Measurements from ENCODE around the gene AMOTL2.

The AMOTL2 gene

DNA sequence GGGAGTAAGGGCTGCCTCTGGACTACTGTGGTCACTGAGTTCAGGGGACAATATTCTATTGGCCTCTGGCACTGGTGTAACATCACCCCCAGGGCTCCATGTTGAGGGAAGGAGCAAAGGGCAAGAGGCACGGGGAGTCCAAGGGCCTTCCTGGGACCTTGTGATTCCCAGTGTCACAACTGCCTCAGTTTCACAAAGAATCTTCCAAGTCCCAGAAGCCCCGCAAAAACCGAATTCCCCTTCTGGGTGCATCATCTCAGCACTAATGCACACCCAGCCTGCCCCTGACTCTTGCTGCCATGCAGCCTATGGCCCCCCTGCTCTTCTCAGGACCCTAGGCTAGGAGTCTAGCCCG, 5.5 kb downstream of the AMOTL2 start:
- no peak overlapping the region for H3K4me2 ChIP-seq (ENCODE audit: low read length)
- no peaks in the 10 kb centered on the region for H3K4me1 ChIP-seq (ENCODE audit: insufficient read depth, low read length, severe bottlenecking)
- H3K9me2 ChIP-seq (ENCODE audit: low read depth, low read length), result no peaks in the 10 kb centered on the region
- no peaks in the 10 kb centered on the region for H4K20me1 ChIP-seq (ENCODE audit: insufficient read depth, low read length)
- TF ChIP-seq EZH2 (IDR thresholded peaks at IDR 0.05; ENCODE audit: borderline replicate concordance, low read length), result no peak
- TF ChIP-seq, protein P1, sequence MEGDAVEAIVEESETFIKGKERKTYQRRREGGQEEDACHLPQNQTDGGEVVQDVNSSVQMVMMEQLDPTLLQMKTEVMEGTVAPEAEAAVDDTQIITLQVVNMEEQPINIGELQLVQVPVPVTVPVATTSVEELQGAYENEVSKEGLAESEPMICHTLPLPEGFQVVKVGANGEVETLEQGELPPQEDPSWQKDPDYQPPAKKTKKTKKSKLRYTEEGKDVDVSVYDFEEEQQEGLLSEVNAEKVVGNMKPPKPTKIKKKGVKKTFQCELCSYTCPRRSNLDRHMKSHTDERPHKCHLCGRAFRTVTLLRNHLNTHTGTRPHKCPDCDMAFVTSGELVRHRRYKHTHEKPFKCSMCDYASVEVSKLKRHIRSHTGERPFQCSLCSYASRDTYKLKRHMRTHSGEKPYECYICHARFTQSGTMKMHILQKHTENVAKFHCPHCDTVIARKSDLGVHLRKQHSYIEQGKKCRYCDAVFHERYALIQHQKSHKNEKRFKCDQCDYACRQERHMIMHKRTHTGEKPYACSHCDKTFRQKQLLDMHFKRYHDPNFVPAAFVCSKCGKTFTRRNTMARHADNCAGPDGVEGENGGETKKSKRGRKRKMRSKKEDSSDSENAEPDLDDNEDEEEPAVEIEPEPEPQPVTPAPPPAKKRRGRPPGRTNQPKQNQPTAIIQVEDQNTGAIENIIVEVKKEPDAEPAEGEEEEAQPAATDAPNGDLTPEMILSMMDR (IDR thresholded peaks at IDR 0.05; ENCODE audit: low read length), result no peak
- H2AFZ ChIP-seq (ENCODE audit: low read length), result no peak overlapping the region
- no peaks in the 10 kb centered on the region for H3K79me2 ChIP-seq (ENCODE audit: insufficient read depth, low read length)
- no peaks in the 10 kb centered on the region for H3K36me3 ChIP-seq (ENCODE audit: insufficient read depth, low read length)
- H3K4me3 ChIP-seq (ENCODE audit: low read depth, low read length, poor library complexity, severe bottlenecking), result no peak overlapping the region
- H3K9me3 ChIP-seq (ENCODE audit: low read length), result no peaks in the 10 kb centered on the region
- H3K27me3 ChIP-seq (ENCODE audit: insufficient read depth, low read length), result no peaks in the 10 kb centered on the region; the same call in 1 of the 2 replicates
- H3F3A ChIP-seq (ENCODE audit: insufficient read depth, low read length), result no peaks in the 10 kb centered on the region
- H3K9ac ChIP-seq (ENCODE audit: low read length), result no peak overlapping the region
- no peak overlapping the region for H3K27ac ChIP-seq (ENCODE audit: low read depth, low read length, poor library complexity, severe bottlenecking)

GRCh38 chr3:134367869-134368750, 6.1 kb downstream of the AMOTL2 start:
- Histone ChIP-seq H3K4me2 (ENCODE audit: low read length) (no peak overlapping the region), H3K4me1 (ENCODE audit: insufficient read depth, low read length, severe bottlenecking) (no peaks in the 10 kb centered on the region), H3K4me3 (ENCODE audit: low read depth, low read length, poor library complexity, severe bottlenecking) (no peak overlapping the region), H3K9me2 (ENCODE audit: low read depth, low read length) (no peaks in the 10 kb centered on the region), H3K9ac (ENCODE audit: low read length) (no peak overlapping the region), H3K27me3 (ENCODE audit: insufficient read depth, low read length) (no peaks in the 10 kb centered on the region; the same call in 1 of the 2 replicates), H3F3A (ENCODE audit: insufficient read depth, low read length) (no peaks in the 10 kb centered on the region), H2AFZ (ENCODE audit: low read length) (no peak overlapping the region), H3K27ac (ENCODE audit: low read depth, low read length, poor library complexity, severe bottlenecking) (no peak overlapping the region), H3K36me3 (ENCODE audit: insufficient read depth, low read length) (no peaks in the 10 kb centered on the region), H4K20me1 (ENCODE audit: insufficient read depth, low read length) (no peaks in the 10 kb centered on the region), H3K79me2 (ENCODE audit: insufficient read depth, low read length) (no peaks in the 10 kb centered on the region), H3K9me3 (ENCODE audit: low read length) (no peaks in the 10 kb centered on the region)
- no peak for TF ChIP-seq EZH2 (IDR thresholded peaks at IDR 0.05; ENCODE audit: borderline replicate concordance, low read length)
- TF ChIP-seq, protein P1 (IDR thresholded peaks at IDR 0.05; ENCODE audit: low read length), result no peak

GRCh38 chr3:134366928-134367811, 7.1 kb downstream of the AMOTL2 start:
- Histone ChIP-seq H3K27ac (ENCODE audit: low read depth, low read length, poor library complexity, severe bottlenecking) (no peak overlapping the region), H2AFZ (ENCODE audit: low read length) (no peak overlapping the region), H3K79me2 (ENCODE audit: insufficient read depth, low read length) (no peaks in the 10 kb centered on the region), H3K9me3 (ENCODE audit: low read length) (no peaks in the 10 kb centered on the region), H3K27me3 (ENCODE audit: insufficient read depth, low read length) (no peaks in the 10 kb centered on the region; the same call in 1 of the 2 replicates), H3K4me1 (ENCODE audit: insufficient read depth, low read length, severe bottlenecking) (no peaks in the 10 kb centered on the region), H4K20me1 (ENCODE audit: insufficient read depth, low read length) (no peaks in the 10 kb centered on the region), H3K4me2 (ENCODE audit: low read length) (no peak overlapping the region), H3K36me3 (ENCODE audit: insufficient read depth, low read length) (no peaks in the 10 kb centered on the region), H3K4me3 (ENCODE audit: low read depth, low read length, poor library complexity, severe bottlenecking) (no peak overlapping the region), H3F3A (ENCODE audit: insufficient read depth, low read length) (no peaks in the 10 kb centered on the region), H3K9me2 (ENCODE audit: low read depth, low read length) (no peaks in the 10 kb centered on the region), H3K9ac (ENCODE audit: low read length) (no peak overlapping the region)
- TF ChIP-seq, protein P1 (IDR thresholded peaks at IDR 0.05; ENCODE audit: low read length), result no peak
- no peak for TF ChIP-seq EZH2 (IDR thresholded peaks at IDR 0.05; ENCODE audit: borderline replicate concordance, low read length)
